ENCODE results near the gene ACAP2. TPM values are rescaled to one million over a fixed set of nuclear protein-coding genes. Genes with fewer than 3 reads are reported as not detected.
"Not testable (repeated sequence)": the region's sequence is repeated elsewhere in the genome, so short reads cannot be mapped to it uniquely, and the experiment has no call there.

Gene ACAP2
- total and polyA plus RNA-seq, 2 donors: 18.9 to 40.4 TPM

DNA sequence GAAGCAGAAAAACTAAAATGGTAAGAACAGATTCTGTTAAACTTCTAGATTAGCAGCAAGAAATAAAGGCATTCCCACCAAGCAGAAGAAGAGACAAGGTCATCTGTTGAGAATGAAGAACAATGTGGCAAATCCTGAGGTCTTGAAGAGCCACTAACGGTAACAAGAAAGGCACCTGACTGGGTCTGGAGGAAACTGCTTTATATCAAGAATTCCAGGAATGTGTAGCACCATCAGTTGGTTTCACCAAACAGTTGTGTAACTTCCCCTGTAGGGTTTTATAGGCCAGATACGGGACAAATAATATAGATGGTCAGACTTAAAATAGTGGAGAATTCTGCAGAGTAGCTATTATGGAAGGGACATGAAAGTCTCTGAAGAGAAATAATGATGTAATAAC, 57.3 kb downstream of the ACAP2 start:
- Histone ChIP-seq H3K4me3 (ENCODE audit: low read length in 2 of 2) (no peak overlapping the region), H3K9me3 (ENCODE audit: control insufficient read depth in 2 of 2, insufficient read depth in 1 of 2, low read length in 1 of 2) (no peaks in the 10 kb centered on the region), H3K36me3 (ENCODE audit: control insufficient read depth in 2 of 2, insufficient read depth in 2 of 2, low read length in 1 of 2) (peaks cover 0 to 7% of the 10 kb centered on the region in 2 donors), H3K27me3 (ENCODE audit: control insufficient read depth in 2 of 2, insufficient read depth in 1 of 2, low read length in 1 of 2) (no peaks in the 10 kb centered on the region), H3K4me1 (ENCODE audit: control insufficient read depth in 2 of 2, insufficient read depth in 2 of 2, low read length in 2 of 2) (no peaks in the 10 kb centered on the region), H3K27ac (ENCODE audit: low read depth in 1 of 2, low read length in 1 of 2) (no peak overlapping the region)
- 93% methylated on average over 2 of the region's 2 CpGs for WGBS
- DNase-seq (ENCODE audit: low read depth in 6 of 9, low spot score in 9 of 9): no peak

DNA sequence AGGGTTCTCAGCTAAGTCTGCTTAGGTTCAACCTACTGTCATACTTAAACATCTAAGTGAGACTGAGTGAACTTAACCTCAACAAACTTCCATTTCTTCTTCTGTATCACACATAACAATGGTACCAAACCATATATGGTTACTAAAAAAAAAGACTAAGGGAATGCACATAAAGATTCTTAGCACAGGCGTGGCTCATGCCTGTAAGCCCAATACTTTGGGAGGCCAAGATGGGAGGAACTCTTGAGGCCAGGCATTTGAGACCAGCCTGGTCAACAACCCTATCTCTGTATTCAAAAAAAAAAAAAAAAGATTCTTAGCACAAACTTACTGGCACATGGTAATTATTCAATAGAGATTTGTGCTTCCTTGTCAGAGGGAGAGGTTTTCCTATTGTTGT, 57.9 kb downstream of the ACAP2 start:
- no peaks in the 10 kb centered on the region for H3K27me3 ChIP-seq (ENCODE audit: control insufficient read depth in 2 of 2, insufficient read depth in 1 of 2, low read length in 1 of 2)
- no peak for DNase-seq (ENCODE audit: low read depth in 6 of 9, low spot score in 9 of 9)
- H3K36me3 ChIP-seq (ENCODE audit: control insufficient read depth in 2 of 2, insufficient read depth in 2 of 2, low read length in 1 of 2): peaks cover 0 to 7% of the 10 kb centered on the region in 2 donors
- no peaks in the 10 kb centered on the region for H3K4me1 ChIP-seq (ENCODE audit: control insufficient read depth in 2 of 2, insufficient read depth in 2 of 2, low read length in 2 of 2)
- H3K27ac ChIP-seq (ENCODE audit: low read depth in 1 of 2, low read length in 1 of 2): no peak overlapping the region
- no peak overlapping the region for H3K4me3 ChIP-seq (ENCODE audit: low read length in 2 of 2)
- WGBS: 98% methylated on average over 1 of the region's 1 CpG
- no peaks in the 10 kb centered on the region for H3K9me3 ChIP-seq (ENCODE audit: control insufficient read depth in 2 of 2, insufficient read depth in 1 of 2, low read length in 1 of 2)

GRCh38 chr3:195372220-195372619, 70.6 kb downstream of the ACAP2 start:
- H3K27me3 ChIP-seq (ENCODE audit: control insufficient read depth in 2 of 2, insufficient read depth in 1 of 2, low read length in 1 of 2): no peaks in the 10 kb centered on the region
- no peak for DNase-seq (ENCODE audit: low read depth in 6 of 9, low spot score in 9 of 9)
- H3K4me1 ChIP-seq (ENCODE audit: control insufficient read depth in 2 of 2, insufficient read depth in 2 of 2, low read length in 2 of 2): no peaks in the 10 kb centered on the region
- H3K9me3 ChIP-seq (ENCODE audit: control insufficient read depth in 2 of 2, insufficient read depth in 1 of 2, low read length in 1 of 2): no peaks in the 10 kb centered on the region
- no peak overlapping the region for H3K27ac ChIP-seq (ENCODE audit: low read depth in 1 of 2, low read length in 1 of 2)
- H3K4me3 ChIP-seq (ENCODE audit: low read length in 2 of 2): no peak overlapping the region
- peaks cover 15 to 35% of the 10 kb centered on the region in 2 donors for H3K36me3 ChIP-seq (ENCODE audit: control insufficient read depth in 2 of 2, insufficient read depth in 2 of 2, low read length in 1 of 2)
- WGBS: 98% methylated on average over 7 of the region's 7 CpGs

GRCh38 chr3:195366200-195366925, 76.5 kb downstream of the ACAP2 start:
- no peak overlapping the region for H3K4me3 ChIP-seq (ENCODE audit: low read length in 2 of 2)
- WGBS: 97% methylated on average over 5 of the region's 5 CpGs
- H3K27me3 ChIP-seq (ENCODE audit: control insufficient read depth in 2 of 2, insufficient read depth in 1 of 2, low read length in 1 of 2): no peaks in the 10 kb centered on the region
- no peak for DNase-seq (ENCODE audit: low read depth in 6 of 9, low spot score in 9 of 9)
- no peak overlapping the region for H3K27ac ChIP-seq (ENCODE audit: low read depth in 1 of 2, low read length in 1 of 2)
- H3K9me3 ChIP-seq (ENCODE audit: control insufficient read depth in 2 of 2, insufficient read depth in 1 of 2, low read length in 1 of 2): no peaks in the 10 kb centered on the region
- H3K4me1 ChIP-seq (ENCODE audit: control insufficient read depth in 2 of 2, insufficient read depth in 2 of 2, low read length in 2 of 2): no peaks in the 10 kb centered on the region
- H3K36me3 ChIP-seq (ENCODE audit: control insufficient read depth in 2 of 2, insufficient read depth in 2 of 2, low read length in 1 of 2): peaks cover 12 to 22% of the 10 kb centered on the region in 2 donors

- WGBS: over 99% methylated on average over 2 of the region's 2 CpGs
Measured at GRCh38 chr3:195365371-195365770, 77.4 kb downstream of the ACAP2 start.

GRCh38 chr3:195357797-195358196, 85.0 kb downstream of the ACAP2 start:
- H3K4me1 ChIP-seq (ENCODE audit: control insufficient read depth in 2 of 2, insufficient read depth in 2 of 2, low read length in 2 of 2); H3K9me3 ChIP-seq (ENCODE audit: control insufficient read depth in 2 of 2, insufficient read depth in 1 of 2, low read length in 1 of 2); H3K4me3 ChIP-seq (ENCODE audit: low read length in 2 of 2); H3K27ac ChIP-seq (ENCODE audit: low read depth in 1 of 2, low read length in 1 of 2); DNase-seq (ENCODE audit: low read depth in 6 of 9, low spot score in 9 of 9); H3K27me3 ChIP-seq (ENCODE audit: control insufficient read depth in 2 of 2, insufficient read depth in 1 of 2, low read length in 1 of 2): not testable (repeated sequence)
- peaks cover 6 to 12% of the 10 kb centered on the region in 2 donors for H3K36me3 ChIP-seq (ENCODE audit: control insufficient read depth in 2 of 2, insufficient read depth in 2 of 2, low read length in 1 of 2)
- 97% methylated on average over 2 of the region's 2 CpGs for WGBS

More at GRCh38 chr3:195365371-195365770, 77.4 kb downstream of the ACAP2 start:
- no peak for DNase-seq (ENCODE audit: low read depth in 6 of 9, low spot score in 9 of 9)
- no peaks in the 10 kb centered on the region for H3K27me3 ChIP-seq (ENCODE audit: control insufficient read depth in 2 of 2, insufficient read depth in 1 of 2, low read length in 1 of 2)
- H3K9me3 ChIP-seq (ENCODE audit: control insufficient read depth in 2 of 2, insufficient read depth in 1 of 2, low read length in 1 of 2): no peaks in the 10 kb centered on the region
- no peaks in the 10 kb centered on the region for H3K4me1 ChIP-seq (ENCODE audit: control insufficient read depth in 2 of 2, insufficient read depth in 2 of 2, low read length in 2 of 2)
- no peak overlapping the region for H3K4me3 ChIP-seq (ENCODE audit: low read length in 2 of 2)
- H3K27ac ChIP-seq (ENCODE audit: low read depth in 1 of 2, low read length in 1 of 2): no peak overlapping the region
- H3K36me3 ChIP-seq (ENCODE audit: control insufficient read depth in 2 of 2, insufficient read depth in 2 of 2, low read length in 1 of 2): peaks cover 10 to 17% of the 10 kb centered on the region in 2 donors

DNA sequence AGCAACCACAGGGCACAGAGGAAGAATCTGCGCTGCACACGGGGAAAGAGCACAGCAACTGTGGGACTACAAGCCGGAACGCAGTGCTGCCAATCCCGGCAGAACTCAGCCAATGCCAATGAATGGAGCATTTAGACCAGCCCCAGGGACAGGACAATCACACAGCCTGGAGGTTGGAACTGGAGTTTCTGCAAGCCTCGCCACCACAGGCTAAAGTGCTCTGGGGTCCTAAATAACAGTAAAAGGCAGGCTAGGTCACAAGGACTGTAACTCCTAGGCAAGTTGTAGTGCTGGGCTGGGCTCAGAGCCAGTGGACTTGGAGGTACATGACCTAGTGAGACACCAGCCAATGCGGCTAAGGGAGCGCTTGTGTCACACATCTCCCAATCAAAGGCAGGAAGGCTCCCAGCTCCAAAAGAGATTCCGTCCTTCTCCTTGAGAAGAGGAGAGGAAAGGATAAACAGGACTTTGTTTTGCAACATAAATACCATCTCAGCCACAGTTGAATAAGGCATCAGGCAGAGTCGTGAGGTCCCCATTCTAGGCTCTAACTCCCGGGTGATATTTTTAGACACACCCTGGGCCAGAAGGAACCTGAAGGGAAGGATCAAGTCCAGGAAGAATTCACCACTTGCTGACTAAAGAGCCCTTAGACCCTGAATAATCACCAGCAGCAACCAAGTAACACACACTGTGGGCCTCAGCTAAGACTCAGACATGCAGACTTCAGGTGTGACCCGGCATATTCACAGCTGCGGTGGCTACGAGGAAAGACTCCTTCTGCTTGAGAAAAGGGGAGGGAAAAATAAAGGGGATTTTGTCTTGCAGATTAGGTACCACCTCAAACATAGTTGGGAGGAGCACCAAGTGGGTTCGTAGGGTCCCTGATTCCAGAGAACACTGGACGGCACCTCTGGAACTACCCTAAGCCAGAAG, 86.4 kb downstream of the ACAP2 start:
- peaks cover 6 to 12% of the 10 kb centered on the region in 2 donors for H3K36me3 ChIP-seq (ENCODE audit: control insufficient read depth in 2 of 2, insufficient read depth in 2 of 2, low read length in 1 of 2)
- WGBS: 95% methylated on average over 16 of the region's 16 CpGs
- H3K27ac ChIP-seq (ENCODE audit: low read depth in 1 of 2, low read length in 1 of 2): no peak overlapping the region
- no peaks in the 10 kb centered on the region for H3K27me3 ChIP-seq (ENCODE audit: control insufficient read depth in 2 of 2, insufficient read depth in 1 of 2, low read length in 1 of 2)
- no peak overlapping the region for H3K4me3 ChIP-seq (ENCODE audit: low read length in 2 of 2)
- H3K4me1 ChIP-seq (ENCODE audit: control insufficient read depth in 2 of 2, insufficient read depth in 2 of 2, low read length in 2 of 2): no peaks in the 10 kb centered on the region
- DNase-seq (ENCODE audit: low read depth in 6 of 9, low spot score in 9 of 9): no peak
- no peaks in the 10 kb centered on the region for H3K9me3 ChIP-seq (ENCODE audit: control insufficient read depth in 2 of 2, insufficient read depth in 1 of 2, low read length in 1 of 2)

DNA sequence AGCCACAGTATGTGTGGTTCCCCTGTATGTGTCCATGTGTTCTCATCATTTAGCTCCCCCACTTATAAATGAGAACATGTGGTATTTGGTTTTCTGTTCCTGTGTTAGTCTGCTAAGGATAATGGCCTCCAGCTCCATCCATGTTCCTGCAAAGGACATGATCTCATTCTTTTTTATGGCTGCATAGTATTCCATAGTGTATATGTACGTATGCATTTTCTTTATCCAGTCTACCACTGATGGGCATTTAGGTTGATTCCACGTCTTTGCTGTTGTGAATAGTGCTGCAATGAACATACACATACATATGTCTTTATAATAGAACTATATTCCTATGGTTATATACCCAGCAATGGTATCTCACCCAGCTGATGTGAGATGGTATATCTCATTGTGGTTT, 88.8 kb downstream of the ACAP2 start:
- 81% methylated on average over 2 of the region's 2 CpGs for WGBS
- H3K4me1 ChIP-seq (ENCODE audit: control insufficient read depth in 2 of 2, insufficient read depth in 2 of 2, low read length in 2 of 2); H3K27me3 ChIP-seq (ENCODE audit: control insufficient read depth in 2 of 2, insufficient read depth in 1 of 2, low read length in 1 of 2); H3K9me3 ChIP-seq (ENCODE audit: control insufficient read depth in 2 of 2, insufficient read depth in 1 of 2, low read length in 1 of 2); H3K27ac ChIP-seq (ENCODE audit: low read depth in 1 of 2, low read length in 1 of 2); H3K4me3 ChIP-seq (ENCODE audit: low read length in 2 of 2); DNase-seq (ENCODE audit: low read depth in 6 of 9, low spot score in 9 of 9): not testable (repeated sequence)
- peaks cover 10 to 12% of the 10 kb centered on the region in 2 donors for H3K36me3 ChIP-seq (ENCODE audit: control insufficient read depth in 2 of 2, insufficient read depth in 2 of 2, low read length in 1 of 2)

DNA sequence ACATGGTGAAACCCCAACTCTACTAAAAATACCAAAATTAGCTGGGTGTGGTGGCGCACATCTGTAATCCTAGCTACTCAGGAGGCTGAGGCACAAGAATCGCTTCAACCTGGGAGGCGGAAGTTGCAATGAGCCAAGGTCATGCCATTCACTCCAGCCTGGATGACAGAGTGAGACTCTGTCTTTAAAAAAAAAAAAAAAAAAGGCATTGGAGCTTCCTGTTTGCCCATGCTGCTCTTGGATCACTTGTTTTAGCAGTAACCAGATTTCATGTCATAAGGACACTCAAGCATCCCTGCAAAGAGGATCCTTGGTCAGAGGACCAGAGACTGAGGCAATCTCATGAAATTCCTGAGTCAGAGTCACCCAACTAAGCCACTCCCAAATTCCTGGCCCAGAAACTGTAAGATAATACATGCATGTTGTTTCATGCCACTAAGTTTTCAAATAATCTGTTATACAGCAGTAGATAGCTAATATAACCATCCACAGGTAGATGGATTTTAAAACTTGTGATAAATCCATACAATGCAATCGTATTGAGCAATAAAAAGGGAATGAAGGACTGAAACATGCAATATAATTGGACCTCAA, 89.8 kb downstream of the ACAP2 start:
- Histone ChIP-seq H3K27me3 (ENCODE audit: control insufficient read depth in 2 of 2, insufficient read depth in 1 of 2, low read length in 1 of 2) (no peaks in the 10 kb centered on the region), H3K36me3 (ENCODE audit: control insufficient read depth in 2 of 2, insufficient read depth in 2 of 2, low read length in 1 of 2) (peaks cover 10 to 12% of the 10 kb centered on the region in 2 donors), H3K4me3 (ENCODE audit: low read length in 2 of 2) (no peak overlapping the region), H3K4me1 (ENCODE audit: control insufficient read depth in 2 of 2, insufficient read depth in 2 of 2, low read length in 2 of 2) (no peaks in the 10 kb centered on the region), H3K9me3 (ENCODE audit: control insufficient read depth in 2 of 2, insufficient read depth in 1 of 2, low read length in 1 of 2) (no peaks in the 10 kb centered on the region), H3K27ac (ENCODE audit: low read depth in 1 of 2, low read length in 1 of 2) (no peak overlapping the region)
- DNase-seq (ENCODE audit: low read depth in 6 of 9, low spot score in 9 of 9): no peak
- 97% methylated on average over 4 of the region's 4 CpGs for WGBS
